ENCODE measurements around the gene EHF. TPM values are rescaled to one million over a fixed set of nuclear protein-coding genes. Genes with fewer than 3 reads are reported as not detected.
A peak's percentile ranks its signal among the peaks of the same experiment; 100 is the strongest.

EHF gene
- total and polyA plus RNA-seq, 9 of the 15 experiments (the other 6 are each of a cell fraction or from before 2014, with no cell fraction given) = 0.04 to 0.54 (median 0.37) TPM

DNA sequence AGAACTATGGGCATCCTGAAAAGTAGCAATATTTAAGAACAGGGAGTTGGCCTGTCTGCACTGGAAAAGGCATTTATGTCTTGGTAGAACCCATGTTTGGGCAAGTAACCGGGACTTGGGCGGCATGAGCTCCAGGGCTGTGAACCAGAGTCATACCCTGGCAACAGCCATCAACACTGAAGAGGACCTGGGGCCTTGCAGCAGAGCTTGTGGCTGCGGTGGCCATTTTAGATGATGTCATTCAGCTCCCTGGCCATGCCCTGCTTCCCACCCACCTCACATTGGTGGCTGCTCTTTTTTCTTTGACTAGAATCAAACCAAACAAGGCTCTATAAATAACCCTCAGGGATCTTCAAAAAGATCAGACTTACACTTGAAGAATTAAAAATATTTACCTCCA is 26.6 kb downstream of the EHF start:
- in situ Hi-C loops (cut with MboI) = no loop called here
- peak overlapping the region; percentile 69 for H2AFZ ChIP-seq (ENCODE audit: low read depth, low read length)
- peaks cover 0 to 36% of the 10 kb centered on the region in 2 experiments; a peak in 4 of 5 replicates for H3K4me1 ChIP-seq (replicated peaks in 1 of 2; ENCODE audit: control insufficient read depth in 2 of 2, insufficient read depth in 2 of 2, low read length in 2 of 2)
- H3K27ac ChIP-seq (ENCODE audit: extremely low read depth, low read depth, low read length) = no peak overlapping the region
- H3K4me2 ChIP-seq (ENCODE audit: insufficient read depth, low read length) = no peak overlapping the region
- no peaks in the 10 kb centered on the region for H3K79me2 ChIP-seq (ENCODE audit: control insufficient read depth, insufficient read depth, low read length)
- WGBS (ENCODE audit: insufficient coverage, low coverage, missing lambda C conversion rate) = 66% methylated on average over 3 of the region's 3 CpGs
- FAIRE-seq (no peak), ATAC-seq (0 out of 3 replicates have a peak, but pooled peaks have one; percentile 10), DNase-seq (ENCODE audit: extremely low read depth in 1 of 4, low spot score in 3 of 4) (no peak)
- no peak overlapping the region for H3K4me3 ChIP-seq
- no peak overlapping the region for H3K9ac ChIP-seq (ENCODE audit: insufficient read depth in 1 of 2, low read depth in 2 of 2, low read length in 2 of 2)
- ChIA-PET POLR2A (interaction anchor here (0.5 kb wide), 1 partner anchor 1103 kb away, joined by 3 read pairs; no protein-coding TSS in a partner anchor), CTCF (ENCODE audit: low intra/inter-chr PET ratio) (no interaction called here)
- no peaks in the 10 kb centered on the region for H3K9me1 ChIP-seq (ENCODE audit: control insufficient read depth, insufficient read depth, low read length)
- H3K36me3 ChIP-seq (ENCODE audit: control insufficient read depth, insufficient read depth, low read length) = no peaks in the 10 kb centered on the region
- no TSS peak for BruUV-seq (replicated peaks)
- H3K27me3 ChIP-seq (ENCODE audit: control insufficient read depth in 2 of 2, insufficient read depth in 2 of 2, low read length in 2 of 2) = no peaks in the 10 kb centered on the region
- no peaks in the 10 kb centered on the region for H3K9me3 ChIP-seq (replicated peaks; ENCODE audit: control insufficient read depth, insufficient read depth, low read depth, low read length)
- intact Hi-C loops (cut with micrococcal nuclease) = no loop called here
- H4K20me1 ChIP-seq (replicated peaks; ENCODE audit: control insufficient read depth, insufficient read depth, low read length) = no peaks in the 10 kb centered on the region
- TF ChIP-seq YY1 (IDR thresholded peaks at IDR 0.05; ENCODE audit: borderline replicate concordance in 1 of 3, control insufficient read depth in 1 of 3, extremely low read depth in 1 of 3, insufficient read depth in 3 of 3, insufficient read length in 1 of 3, insufficient replicate concordance in 2 of 3, low read depth in 1 of 3, low read length in 2 of 3) (peak in 1 of 3 experiments; percentile 77), RNF2 (IDR thresholded peaks at IDR 0.05) (no peak), ZNF174 (CRISPR knock-in tag; IDR thresholded peaks at IDR 0.05) (no peak), ZBTB49 (CRISPR knock-in tag; IDR thresholded peaks at IDR 0.05; ENCODE audit: borderline replicate concordance) (no peak), ZNF444 (CRISPR knock-in tag; IDR thresholded peaks at IDR 0.05) (no peak), BCL6 (CRISPR knock-in tag; IDR thresholded peaks at IDR 0.05) (no peak), FIP1L1 (IDR thresholded peaks at IDR 0.05; ENCODE audit: low read depth, low read length, poor library complexity, severe bottlenecking) (no peak), ATF1 (CRISPR knock-in tag; IDR thresholded peaks at IDR 0.05) (no peak), ATF1 (tag; IDR thresholded peaks at IDR 0.05) (peak; percentile 34; the same call in 1 of the 2 replicates), JUND (IDR thresholded peaks at IDR 0.05; ENCODE audit: borderline replicate concordance, low read depth, low read length) (0 out of 2 replicates have a peak, but pooled peaks have one; percentile 20), JUND (tag; IDR thresholded peaks at IDR 0.05; ENCODE audit: borderline replicate concordance, low read depth, low read length) (0 out of 3 replicates have a peak, but pooled peaks have one; percentile 22), ZNF77 (CRISPR knock-in tag; IDR thresholded peaks at IDR 0.05) (no peak), SRSF9 (IDR thresholded peaks at IDR 0.05; ENCODE audit: borderline replicate concordance, low read depth, low read length) (no peak), CREM (IDR thresholded peaks at IDR 0.05; ENCODE audit: low read depth) (peak; percentile 64), SRF (CRISPR knock-in tag; IDR thresholded peaks at IDR 0.05) (no peak), ATF7 (IDR thresholded peaks at IDR 0.05) (peak; percentile 68; the same call in 1 of the 2 replicates), ZNF232 (CRISPR knock-in tag; IDR thresholded peaks at IDR 0.05) (no peak), ILK (tag; IDR thresholded peaks at IDR 0.05; ENCODE audit: borderline replicate concordance, low read depth) (no peak)
- TF ChIP-seq, protein P1, sequence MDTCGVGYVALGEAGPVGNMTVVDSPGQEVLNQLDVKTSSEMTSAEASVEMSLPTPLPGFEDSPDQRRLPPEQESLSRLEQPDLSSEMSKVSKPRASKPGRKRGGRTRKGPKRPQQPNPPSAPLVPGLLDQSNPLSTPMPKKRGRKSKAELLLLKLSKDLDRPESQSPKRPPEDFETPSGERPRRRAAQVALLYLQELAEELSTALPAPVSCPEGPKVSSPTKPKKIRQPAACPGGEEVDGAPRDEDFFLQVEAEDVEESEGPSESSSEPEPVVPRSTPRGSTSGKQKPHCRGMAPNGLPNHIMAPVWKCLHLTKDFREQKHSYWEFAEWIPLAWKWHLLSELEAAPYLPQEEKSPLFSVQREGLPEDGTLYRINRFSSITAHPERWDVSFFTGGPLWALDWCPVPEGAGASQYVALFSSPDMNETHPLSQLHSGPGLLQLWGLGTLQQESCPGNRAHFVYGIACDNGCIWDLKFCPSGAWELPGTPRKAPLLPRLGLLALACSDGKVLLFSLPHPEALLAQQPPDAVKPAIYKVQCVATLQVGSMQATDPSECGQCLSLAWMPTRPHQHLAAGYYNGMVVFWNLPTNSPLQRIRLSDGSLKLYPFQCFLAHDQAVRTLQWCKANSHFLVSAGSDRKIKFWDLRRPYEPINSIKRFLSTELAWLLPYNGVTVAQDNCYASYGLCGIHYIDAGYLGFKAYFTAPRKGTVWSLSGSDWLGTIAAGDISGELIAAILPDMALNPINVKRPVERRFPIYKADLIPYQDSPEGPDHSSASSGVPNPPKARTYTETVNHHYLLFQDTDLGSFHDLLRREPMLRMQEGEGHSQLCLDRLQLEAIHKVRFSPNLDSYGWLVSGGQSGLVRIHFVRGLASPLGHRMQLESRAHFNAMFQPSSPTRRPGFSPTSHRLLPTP (IDR thresholded peaks at IDR 0.05; ENCODE audit: borderline replicate concordance, extremely low read depth, insufficient read length) = no peak

All from K562 (cell line).